AG04450 (cell line): ENCODE results near the gene MGAT1. TPM values are rescaled to one million over a fixed set of nuclear protein-coding genes. Genes with fewer than 3 reads are reported as not detected.
"Not testable (repeated sequence)": the region's sequence is repeated elsewhere in the genome, so short reads cannot be mapped to it uniquely, and the experiment has no call there.

Experiments
- CTCF ChIA-PET: fragments of 300-600, 350-600 bp; formaldehyde crosslinking; extraction: SDS; loops from one replicate; lab custom pipeline; 2022; ENCODE audit warnings: antibody characterized with exemption, inconsistent platforms; lab: Charles Lee
- POLR2A ChIA-PET: fragments of 350-600 bp; formaldehyde crosslinking; extraction: SDS; loops from one replicate; lab custom pipeline; 2021; ENCODE audit warnings: antibody characterized with exemption, inconsistent platforms; lab: Yijun Ruan, JAX
- DNase-seq: peaks from one replicate; pipeline ENCODE4 v3.0.0-alpha.2; 2011; ENCODE audit warnings: low read depth, low spot score
- H3K27ac ChIP-seq: one replicate; pipeline ENCODE4 v1.5.1; 2012; ENCODE audit warnings: low read depth, low read length, control low read depth
- H3K27me3 ChIP-seq: one replicate; pipeline ENCODE4 v1.6.0; 2012; ENCODE audit warnings: low read length; ENCODE audit not compliant: control insufficient read depth, insufficient read depth
- H3K4me3 ChIP-seq: 2 replicates; pipeline ENCODE4 v1.5.1; 2011; ENCODE audit warnings: mild to moderate bottlenecking, low read depth, low read length, control low read depth
- H3K9me3 ChIP-seq: 2 replicates; pipeline ENCODE4 v1.5.1; 2012; ENCODE audit warnings: low read length; ENCODE audit not compliant: control insufficient read depth, insufficient read depth
- polyA plus RNA-seq: library from polyadenylated mRNA; depleted of rRNA; stranded (reverse); fragments of >200 nt; gene quantifications from 2 replicates; pipeline ENCODE4 v1.2.3, GENCODE V29; 2011
- TF ChIP-seq, protein P1 (sequence below): IDR thresholded peaks from 2 replicates; pipeline ENCODE4 v1.5.1; 2011; ENCODE audit warnings: low read depth, low read length, control low read depth, inconsistent platforms

MGAT1 gene
- polyA plus RNA-seq, 1 experiment: 96.2 TPM

DNA sequence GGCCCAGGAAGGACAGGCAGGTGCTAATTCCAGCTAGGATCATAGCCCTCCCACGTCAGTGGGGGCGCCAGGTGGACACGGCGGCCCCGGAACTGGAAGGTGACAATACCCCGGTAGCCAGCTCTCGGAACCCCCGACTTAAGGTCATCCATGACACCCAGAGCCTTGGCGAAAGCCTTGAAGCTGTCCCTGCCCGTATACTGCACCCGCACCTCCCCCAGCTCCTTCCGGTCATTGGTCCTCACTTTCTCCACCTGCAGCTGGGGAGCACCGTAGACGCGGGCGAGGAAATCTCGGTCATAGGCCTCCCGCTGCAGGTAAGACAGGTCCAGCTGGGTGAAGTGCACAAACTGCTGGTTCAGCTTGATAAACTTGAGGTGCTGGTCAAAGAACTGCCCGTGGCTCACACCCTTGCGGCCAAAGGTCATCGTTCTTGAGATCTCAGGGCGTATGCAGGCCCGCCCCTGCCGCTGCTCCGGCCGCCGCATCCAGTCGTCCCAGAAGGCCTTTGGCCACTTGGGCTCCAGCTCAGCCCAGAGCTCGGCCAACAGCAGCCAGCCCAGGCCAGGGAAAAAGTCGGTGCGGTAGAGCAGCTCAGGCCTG lies 10.9 kb downstream of the MGAT1 start:
- CTCF ChIA-PET: no interaction called here
- POLR2A ChIA-PET: interaction anchor here (0.6 to 1.4 kb wide), 2 partner anchors 11 to 613 kb away, joined by 3 to 4 read pairs; partner anchors contain the start of gene MGAT1
- no peak for DNase-seq
- Histone ChIP-seq H3K9me3 (peaks cover 10% of the 10 kb centered on the region; the same call in 1 of the 2 replicates), H3K27ac (no peak overlapping the region), H3K27me3 (no peaks in the 10 kb centered on the region), H3K4me3 (no peak overlapping the region)
- TF ChIP-seq, protein P1, sequence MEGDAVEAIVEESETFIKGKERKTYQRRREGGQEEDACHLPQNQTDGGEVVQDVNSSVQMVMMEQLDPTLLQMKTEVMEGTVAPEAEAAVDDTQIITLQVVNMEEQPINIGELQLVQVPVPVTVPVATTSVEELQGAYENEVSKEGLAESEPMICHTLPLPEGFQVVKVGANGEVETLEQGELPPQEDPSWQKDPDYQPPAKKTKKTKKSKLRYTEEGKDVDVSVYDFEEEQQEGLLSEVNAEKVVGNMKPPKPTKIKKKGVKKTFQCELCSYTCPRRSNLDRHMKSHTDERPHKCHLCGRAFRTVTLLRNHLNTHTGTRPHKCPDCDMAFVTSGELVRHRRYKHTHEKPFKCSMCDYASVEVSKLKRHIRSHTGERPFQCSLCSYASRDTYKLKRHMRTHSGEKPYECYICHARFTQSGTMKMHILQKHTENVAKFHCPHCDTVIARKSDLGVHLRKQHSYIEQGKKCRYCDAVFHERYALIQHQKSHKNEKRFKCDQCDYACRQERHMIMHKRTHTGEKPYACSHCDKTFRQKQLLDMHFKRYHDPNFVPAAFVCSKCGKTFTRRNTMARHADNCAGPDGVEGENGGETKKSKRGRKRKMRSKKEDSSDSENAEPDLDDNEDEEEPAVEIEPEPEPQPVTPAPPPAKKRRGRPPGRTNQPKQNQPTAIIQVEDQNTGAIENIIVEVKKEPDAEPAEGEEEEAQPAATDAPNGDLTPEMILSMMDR: no peak

DNA sequence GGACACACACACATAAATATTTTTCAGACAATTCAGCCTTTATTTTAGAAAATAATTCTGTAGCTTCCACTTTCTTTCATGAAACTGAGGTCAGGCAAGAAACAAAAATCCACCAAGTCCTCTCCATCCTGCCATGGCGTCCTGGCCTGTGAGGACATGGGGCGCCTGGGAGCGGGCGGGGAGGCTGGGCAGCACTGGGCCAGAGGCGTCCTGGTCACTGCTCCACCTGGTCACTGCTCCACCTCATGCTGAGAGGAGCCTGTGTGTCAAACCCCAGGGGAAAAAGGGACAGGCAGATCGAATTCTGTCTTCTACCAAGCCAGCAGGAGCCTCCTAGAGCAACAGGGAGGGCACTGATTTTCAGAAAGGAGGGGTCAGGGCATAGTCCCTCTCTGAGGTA lies 12.1 kb downstream of the MGAT1 start:
- Histone ChIP-seq H3K4me3 (no peak overlapping the region), H3K9me3 (peaks cover 10% of the 10 kb centered on the region; the same call in 1 of the 2 replicates), H3K27ac (no peak overlapping the region), H3K27me3 (no peaks in the 10 kb centered on the region)
- TF ChIP-seq, protein P1: no peak
- no peak for DNase-seq
- ChIA-PET CTCF (interaction anchor here (0.6 kb wide), 1 partner anchor 483 kb away, joined by 6 read pairs; no protein-coding TSS in a partner anchor), POLR2A (no interaction called here)

DNA sequence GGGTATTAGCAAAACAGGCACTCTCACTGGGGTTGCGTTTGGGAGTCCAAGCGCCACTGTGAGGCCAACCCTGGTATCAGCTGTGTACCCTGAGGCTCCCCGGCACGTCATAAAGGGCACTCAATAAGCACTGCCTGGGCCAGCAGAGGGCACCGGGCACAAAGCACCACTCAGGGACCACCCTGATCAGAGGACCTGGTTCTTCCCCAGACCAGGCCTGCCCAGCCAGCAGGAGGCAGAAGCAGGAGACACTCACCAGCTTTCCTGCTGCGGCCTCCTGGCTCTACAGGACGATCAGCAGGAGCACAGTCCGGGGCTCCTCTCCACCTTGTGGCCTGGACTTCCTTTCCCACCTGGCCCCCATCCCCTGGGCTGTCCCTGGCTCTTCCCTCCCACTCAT lies 12.6 kb downstream of the MGAT1 start:
- Histone ChIP-seq H3K9me3 (peaks cover 10% of the 10 kb centered on the region; the same call in 1 of the 2 replicates), H3K27me3 (no peaks in the 10 kb centered on the region), H3K27ac (no peak overlapping the region), H3K4me3 (no peak overlapping the region)
- ChIA-PET CTCF (no interaction called here), POLR2A (no interaction called here)
- TF ChIP-seq, protein P1: no peak
- DNase-seq: no peak

DNA sequence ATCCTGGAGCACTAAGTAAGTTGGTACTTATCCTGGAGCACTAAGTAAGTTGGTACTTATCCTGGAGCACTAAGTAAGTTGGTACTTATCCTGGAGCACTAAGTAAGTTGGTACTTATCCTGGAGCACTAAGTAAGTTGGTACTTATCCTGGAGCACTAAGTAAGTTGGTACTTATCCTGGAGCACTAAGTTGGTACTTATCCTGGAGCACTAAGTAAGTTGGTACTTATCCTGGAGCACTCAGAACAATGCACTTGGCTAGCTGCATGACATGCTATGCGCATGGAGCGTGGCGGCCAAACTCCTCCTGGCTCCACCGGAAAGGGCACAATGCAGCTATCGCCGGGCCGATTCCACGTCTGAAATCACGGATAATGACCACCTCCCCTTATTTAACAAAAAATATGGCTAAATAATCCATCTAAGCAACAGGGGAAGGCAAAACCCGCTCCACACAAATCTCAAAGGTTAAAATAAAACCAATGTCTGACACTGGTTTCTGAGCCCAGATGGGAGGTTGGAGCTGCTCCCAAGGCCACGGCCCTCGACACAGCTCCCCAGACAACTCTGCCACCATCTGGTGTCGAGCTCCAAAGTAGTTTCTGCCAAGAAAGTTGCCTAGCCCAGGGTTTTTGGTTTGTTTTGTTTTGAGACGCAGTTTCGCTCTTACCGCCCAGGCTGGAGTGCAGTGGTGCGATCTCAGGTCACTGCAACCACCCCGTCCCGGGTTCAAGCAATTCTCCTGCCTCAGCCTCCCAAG lies 13.8 kb downstream of the MGAT1 start:
- POLR2A ChIA-PET: interaction anchor here (1.8 kb wide), 1 partner anchor 13 kb away, joined by 9 read pairs; the partner anchor contains the start of gene MGAT1
- not testable (repeated sequence) for DNase-seq, H3K27ac ChIP-seq

DNA sequence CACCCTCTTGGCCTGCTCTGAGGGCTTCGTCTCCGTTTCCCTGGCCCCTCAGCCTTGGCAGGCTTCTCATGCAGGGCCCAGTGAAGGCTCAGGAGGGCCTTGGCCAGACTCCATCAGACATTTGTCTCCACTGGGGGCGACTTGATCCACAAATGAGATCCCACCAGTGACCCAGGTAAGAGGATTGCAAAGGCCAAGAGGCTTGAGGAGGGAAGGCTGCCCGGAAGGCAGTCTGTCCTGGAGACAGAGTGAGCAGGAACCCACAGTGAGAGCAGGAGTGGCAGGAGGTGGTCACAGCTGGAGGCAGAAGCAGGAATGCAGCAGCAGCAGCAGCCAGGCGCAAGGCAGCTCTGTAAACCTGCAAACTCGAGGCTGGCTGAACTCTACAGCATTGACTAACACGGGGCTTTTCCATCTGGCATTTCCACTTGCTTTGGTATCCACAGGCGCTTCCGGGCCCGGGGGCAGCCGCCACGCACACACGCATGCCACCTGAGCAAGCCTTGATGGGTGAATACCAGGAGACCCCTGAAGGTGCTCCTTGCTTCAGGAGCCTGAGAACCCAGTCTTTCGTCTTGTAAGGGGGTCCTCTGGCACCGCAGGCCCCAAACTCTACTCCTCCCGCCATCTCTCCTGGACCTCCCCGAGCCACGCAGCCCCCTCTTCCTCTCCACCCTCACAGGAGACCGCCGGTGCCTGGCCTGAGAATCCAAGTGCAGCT lies 14.7 kb downstream of the MGAT1 start:
- H3K27me3 ChIP-seq: no peaks in the 10 kb centered on the region
- peaks cover 10% of the 10 kb centered on the region; the same call in 1 of the 2 replicates for H3K9me3 ChIP-seq
- peak overlapping the region; percentile 73 for H3K27ac ChIP-seq
- TF ChIP-seq, protein P1: no peak
- H3K4me3 ChIP-seq: no peak overlapping the region
- DNase-seq: no peak
- CTCF ChIA-PET: no interaction called here
- POLR2A ChIA-PET: interaction anchor here (0.6 to 1.8 kb wide), 3 partner anchors 10 to 22 kb away, joined by 4 to 9 read pairs (median 6); partner anchors contain the start of gene MGAT1

More for the DNA sequence above, 13.8 kb downstream of the MGAT1 start:
- H3K27me3 ChIP-seq, CTCF ChIA-PET, H3K4me3 ChIP-seq: not testable (repeated sequence)
- peaks cover 10% of the 10 kb centered on the region; the same call in 1 of the 2 replicates for H3K9me3 ChIP-seq
